Caco-2 (cell line): Measurements from ENCODE around the gene PFDN2. TPM values are rescaled to one million over a fixed set of nuclear protein-coding genes. Genes with fewer than 3 reads are reported as not detected.

Source experiments
- BruUV-seq: library from RNA; stranded (reverse); fragments of 400-500 nt; replicated peaks from 2 replicates; lab custom pipeline; 2021; lab: Mats Ljungman, UMichigan
- CTCF ChIA-PET: fragments of 300-600 bp; sonication (Branson Sonifier 250); formaldehyde crosslinking; loops from one replicate; lab custom pipeline; 2022; ENCODE audit warnings: antibody characterized with exemption; lab: Charles Lee
- POLR2A ChIA-PET: fragments of 300-600 bp; sonication (Branson Sonifier 250); formaldehyde crosslinking; loops from one replicate; lab custom pipeline; 2022; ENCODE audit warnings: antibody characterized with exemption; lab: Charles Lee
- DNase-seq, 2 experiments: peaks; one replicate each; pipeline versions ENCODE4 v3.0.0 to v3.0.0-alpha.2; 2020 to 2022
- H3K27me3 ChIP-seq: replicated peaks from 2 replicates; pipeline ENCODE4 v1.6.0; 2011; ENCODE audit warnings: low read length; ENCODE audit not compliant: control insufficient read depth, insufficient read depth
- H3K36me3 ChIP-seq: 2 replicates; pipeline ENCODE4 v1.5.1; 2011; ENCODE audit warnings: low read length; ENCODE audit not compliant: control insufficient read depth, insufficient read depth
- H3K4me1 ChIP-seq: fragments of 250-450 bp; sonication (Bioruptor Pico); 2 replicates; pipeline ENCODE4 v1.5.1; 2020; ENCODE audit warnings: mild to moderate bottlenecking
- H3K4me3 ChIP-seq: 2 replicates; pipeline ENCODE4 v1.5.1; 2011; ENCODE audit warnings: low read depth, mild to moderate bottlenecking, control low read depth, low read length
- H3K9me3 ChIP-seq: fragments of 250-450 bp; sonication (Bioruptor Pico); 2 replicates; pipeline ENCODE4 v1.5.1; 2020; ENCODE audit warnings: mild to moderate bottlenecking, moderate library complexity
- H3K27ac Mint-ChIP-seq: one replicate; pipeline ENCODE4 v1.8.0; 2022; ENCODE audit warnings: mixed read lengths; ENCODE audit not compliant: unreplicated experiment
- H3K27me3 Mint-ChIP-seq: one replicate; pipeline ENCODE4 v1.8.0; 2022; ENCODE audit warnings: mixed read lengths; ENCODE audit not compliant: insufficient read depth, unreplicated experiment
- H3K36me3 Mint-ChIP-seq: one replicate; pipeline ENCODE4 v1.8.0; 2022; ENCODE audit warnings: mild to moderate bottlenecking, mixed read lengths; ENCODE audit not compliant: insufficient read depth, unreplicated experiment
- H3K4me1 Mint-ChIP-seq: one replicate; pipeline ENCODE4 v1.8.0; 2022; ENCODE audit warnings: low read depth, mixed read lengths; ENCODE audit not compliant: unreplicated experiment
- H3K4me3 Mint-ChIP-seq: one replicate; pipeline ENCODE4 v1.8.0; 2022; ENCODE audit warnings: mild to moderate bottlenecking, moderate library complexity, mixed read lengths; ENCODE audit not compliant: unreplicated experiment
- H3K9me3 Mint-ChIP-seq: one replicate; pipeline ENCODE4 v1.8.0; 2022; ENCODE audit warnings: mixed read lengths; ENCODE audit not compliant: unreplicated experiment
- intact Hi-C: fragments of 100-400 bp; cut with micrococcal nuclease; formaldehyde crosslinking; loops from one replicate; pipeline ENCODE4 v1.10.0; 2022; ENCODE audit not compliant: unreplicated experiment
- total RNA-seq: library from RNA; stranded (reverse); gene quantifications from 2 replicates; pipeline ENCODE4 v1.2.3, GENCODE V29; 2022
- TF ChIP-seq, protein P1 (sequence below), 2 experiments: fragments of 200-600 bp in 1 of 2; IDR thresholded peaks; 1 replicate in 1 of 2; 2 replicates in 1 of 2; pipeline versions ENCODE4 v1.5.1 to v1.8.0; 2011 to 2022; ENCODE audit warnings: antibody characterized with exemption in 1 of 2, control low read depth in 1 of 2, inconsistent platforms in 1 of 2, low read depth in 1 of 2, low read length in 1 of 2, mild to moderate bottlenecking in 1 of 2, moderate library complexity in 1 of 2; ENCODE audit not compliant: insufficient read depth in 1 of 2, severe bottlenecking in 1 of 2, unreplicated experiment in 1 of 2

Gene PFDN2
- total RNA-seq, 1 experiment from 2014 or later: 88.0 TPM

DNA sequence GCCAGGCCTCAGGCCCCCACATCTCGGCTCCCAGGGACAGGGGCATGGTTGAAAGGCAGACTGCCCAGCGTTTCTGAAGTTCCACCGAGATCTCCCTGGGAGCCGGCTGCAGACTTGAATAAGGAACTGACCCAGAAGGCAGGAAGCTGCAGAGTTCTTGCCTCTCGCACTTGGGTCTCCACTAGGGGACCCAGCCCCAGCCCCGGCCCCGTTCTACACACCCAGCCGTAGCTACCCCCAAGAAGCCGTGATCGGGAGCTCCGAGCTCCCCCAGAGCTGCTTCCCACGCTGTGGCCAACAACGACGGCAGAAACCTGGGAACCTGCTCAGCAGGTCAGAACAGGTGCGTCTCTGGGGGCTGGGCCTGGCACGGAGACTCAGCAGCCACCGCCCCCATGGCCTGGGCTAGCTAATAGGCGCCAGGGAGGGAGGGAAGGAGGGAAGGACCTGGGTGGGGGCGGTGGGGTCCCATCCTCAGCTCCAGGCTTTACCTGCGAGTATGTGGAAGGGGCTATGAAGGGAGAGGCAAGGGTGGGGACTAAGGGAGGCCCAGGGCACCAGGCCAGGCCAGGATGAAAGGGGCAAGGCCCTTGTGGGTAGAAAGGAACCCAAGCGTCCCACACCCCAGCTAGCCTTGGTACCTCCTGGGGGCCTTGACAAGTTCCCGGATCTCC lies 28.4 kb downstream of the PFDN2 start, which contains the start of gene NECTIN4:
NECTIN4 (minus strand) TSS at position 308 of the 674 bp plus-strand sequence; CDS start at position 46, 262 bp downstream.
- no peaks in the 10 kb centered on the region for H3K27me3 ChIP-seq
- TF ChIP-seq, protein P1, sequence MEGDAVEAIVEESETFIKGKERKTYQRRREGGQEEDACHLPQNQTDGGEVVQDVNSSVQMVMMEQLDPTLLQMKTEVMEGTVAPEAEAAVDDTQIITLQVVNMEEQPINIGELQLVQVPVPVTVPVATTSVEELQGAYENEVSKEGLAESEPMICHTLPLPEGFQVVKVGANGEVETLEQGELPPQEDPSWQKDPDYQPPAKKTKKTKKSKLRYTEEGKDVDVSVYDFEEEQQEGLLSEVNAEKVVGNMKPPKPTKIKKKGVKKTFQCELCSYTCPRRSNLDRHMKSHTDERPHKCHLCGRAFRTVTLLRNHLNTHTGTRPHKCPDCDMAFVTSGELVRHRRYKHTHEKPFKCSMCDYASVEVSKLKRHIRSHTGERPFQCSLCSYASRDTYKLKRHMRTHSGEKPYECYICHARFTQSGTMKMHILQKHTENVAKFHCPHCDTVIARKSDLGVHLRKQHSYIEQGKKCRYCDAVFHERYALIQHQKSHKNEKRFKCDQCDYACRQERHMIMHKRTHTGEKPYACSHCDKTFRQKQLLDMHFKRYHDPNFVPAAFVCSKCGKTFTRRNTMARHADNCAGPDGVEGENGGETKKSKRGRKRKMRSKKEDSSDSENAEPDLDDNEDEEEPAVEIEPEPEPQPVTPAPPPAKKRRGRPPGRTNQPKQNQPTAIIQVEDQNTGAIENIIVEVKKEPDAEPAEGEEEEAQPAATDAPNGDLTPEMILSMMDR (IDR thresholded peaks at IDR 0.05; ENCODE audit: insufficient read depth in 1 of 2, low read depth in 1 of 2, low read length in 1 of 2, severe bottlenecking in 1 of 2, unreplicated experiment in 1 of 2): no peak
- Mint-ChIP-seq H3K27me3 (no peaks in the 10 kb centered on the region), H3K27ac (peak within 1 kb of the TSS; percentile 36), H3K4me1 (peaks cover 10% of the 10 kb centered on the region), H3K36me3 (no peaks in the 10 kb centered on the region), H3K4me3 (peak within 1 kb of the TSS; percentile 42), H3K9me3 (no peaks in the 10 kb centered on the region)
- H3K4me1 ChIP-seq: peaks cover 15% of the 10 kb centered on the region
- DNase-seq: peak in 1 of 2 experiments; percentile 32
- no peaks in the 10 kb centered on the region for H3K36me3 ChIP-seq
- H3K9me3 ChIP-seq: no peaks in the 10 kb centered on the region
- no TSS peak for BruUV-seq
- intact Hi-C loops: no loop called here
- ChIA-PET CTCF (no interaction called here), POLR2A (no interaction called here)
- no peak within 1 kb of the TSS for H3K4me3 ChIP-seq

DNA sequence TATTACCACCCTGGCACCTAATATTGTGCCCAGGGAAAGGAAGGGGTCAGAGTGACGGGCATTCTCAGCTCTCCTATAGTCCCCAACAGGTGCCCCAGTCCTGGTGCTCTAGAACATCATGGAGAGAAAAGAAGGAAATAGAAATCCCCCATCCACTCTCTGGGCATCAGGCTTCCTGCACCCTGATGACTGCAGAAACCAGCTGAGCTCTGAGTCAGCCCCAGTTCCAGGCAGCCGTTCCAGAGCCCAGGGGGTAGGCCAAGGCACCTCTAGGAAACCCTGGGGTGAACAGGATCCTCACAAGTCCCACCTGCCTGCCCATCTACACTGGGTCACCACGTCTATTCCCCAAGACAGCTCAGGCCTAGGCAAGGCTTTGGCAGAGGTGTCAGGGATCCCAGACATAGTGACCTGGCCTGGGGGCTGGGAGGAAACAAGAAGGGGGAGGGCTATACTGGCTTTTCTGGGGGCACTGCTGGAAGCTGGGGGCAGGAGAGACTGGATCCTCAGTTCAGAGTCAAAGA lies 29.2 kb downstream of the PFDN2 start:
- ChIA-PET POLR2A (no interaction called here), CTCF (no interaction called here)
- Mint-ChIP-seq H3K36me3 (peaks cover 2% of the 10 kb centered on the region), H3K27ac (peak overlapping the region; percentile 36), H3K4me1 (peaks cover 17% of the 10 kb centered on the region), H3K4me3 (peak overlapping the region; percentile 42), H3K27me3 (no peaks in the 10 kb centered on the region), H3K9me3 (no peaks in the 10 kb centered on the region)
- H3K9me3 ChIP-seq: no peaks in the 10 kb centered on the region
- TF ChIP-seq, protein P1 (IDR thresholded peaks at IDR 0.05; ENCODE audit: insufficient read depth in 1 of 2, low read depth in 1 of 2, low read length in 1 of 2, severe bottlenecking in 1 of 2, unreplicated experiment in 1 of 2): no peak
- H3K27me3 ChIP-seq: no peaks in the 10 kb centered on the region
- no peak overlapping the region for H3K4me3 ChIP-seq
- H3K4me1 ChIP-seq: peaks cover 22% of the 10 kb centered on the region
- BruUV-seq: no TSS peak
- no peak for DNase-seq
- intact Hi-C loops: no loop called here
- H3K36me3 ChIP-seq: no peaks in the 10 kb centered on the region

DNA sequence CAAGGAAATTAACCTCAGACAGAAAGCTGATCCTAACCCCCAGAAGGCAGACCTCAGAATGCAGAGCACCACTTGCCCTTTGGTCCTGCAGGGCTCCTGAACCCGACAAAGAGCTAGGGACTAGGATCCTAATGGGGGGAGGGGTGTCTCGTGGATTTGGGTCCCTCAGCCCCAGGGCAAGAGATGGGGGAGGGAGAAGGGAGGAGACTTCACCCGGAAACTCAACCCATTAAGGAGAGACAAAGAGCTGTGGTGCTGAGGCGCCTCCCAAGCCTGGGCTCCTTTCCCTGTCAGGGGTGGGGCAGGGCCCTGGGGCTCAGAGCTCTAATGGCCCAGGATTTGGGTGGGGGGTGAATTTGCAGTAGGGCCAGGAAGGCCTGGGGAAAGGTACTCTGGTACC lies 31.4 kb downstream of the PFDN2 start:
- Histone ChIP-seq H3K4me3 (no peak overlapping the region), H3K36me3 (no peaks in the 10 kb centered on the region), H3K4me1 (peaks cover 36% of the 10 kb centered on the region), H3K9me3 (no peaks in the 10 kb centered on the region), H3K27me3 (no peaks in the 10 kb centered on the region)
- TF ChIP-seq, protein P1 (IDR thresholded peaks at IDR 0.05; ENCODE audit: insufficient read depth in 1 of 2, low read depth in 1 of 2, low read length in 1 of 2, severe bottlenecking in 1 of 2, unreplicated experiment in 1 of 2): no peak
- DNase-seq: no peak
- Mint-ChIP-seq H3K4me3 (no peak overlapping the region), H3K27me3 (no peaks in the 10 kb centered on the region), H3K27ac (peak overlapping the region; percentile 67), H3K4me1 (peaks cover 28% of the 10 kb centered on the region), H3K36me3 (peaks cover 7% of the 10 kb centered on the region), H3K9me3 (no peaks in the 10 kb centered on the region)
- ChIA-PET CTCF (interaction anchor here (3.3 kb wide), 1 partner anchor 11 kb away, joined by 15 read pairs; the partner anchor contains the start of gene KLHDC9), POLR2A (no interaction called here)
- intact Hi-C loops: no loop called here
- BruUV-seq: no TSS peak
